Spleen (tissue), 11 donors: ENCODE results near the gene CDH10. TPM values are rescaled to one million over a fixed set of nuclear protein-coding genes. Genes with fewer than 3 reads are reported as not detected.

Source experiments
- DNase-seq: peaks from one replicate; pipeline ENCODE4 v3.0.0-alpha.2; 2020
- H3K27ac ChIP-seq, 8 donors: fragments of 200-600 bp; sonication (generic) in 7 of 8; 1 replicate in 4 of 8; 2 replicates in 4 of 8; pipeline versions ENCODE4 v1.5.0 to v1.8.0; 2016 to 2021; ENCODE audit warnings: inconsistent platforms in 4 of 8, mild to moderate bottlenecking in 4 of 8, moderate library complexity in 1 of 8
- H3K27me3 ChIP-seq, 7 donors: fragments of 200-600 bp; sonication (generic) in 6 of 7; replicated peaks in 1 of 7; 1 replicate in 4 of 7; 2 replicates in 3 of 7; pipeline versions ENCODE4 v1.5.0 to v1.8.0; 2016 to 2021; ENCODE audit warnings: inconsistent platforms in 3 of 7, mild to moderate bottlenecking in 1 of 7
- H3K36me3 ChIP-seq, 6 donors: fragments of 200-600 bp; sonication (generic) in 5 of 6; 1 replicate in 4 of 6; 2 replicates in 2 of 6; pipeline versions ENCODE4 v1.5.0 to v1.8.0; 2016 to 2021; ENCODE audit warnings: inconsistent platforms in 2 of 6
- H3K4me1 ChIP-seq, 6 donors: fragments of 200-600 bp; sonication (generic) in 5 of 6; 1 replicate in 3 of 6; 2 replicates in 3 of 6; pipeline versions ENCODE4 v1.5.0 to v1.8.0; 2016 to 2021; ENCODE audit warnings: inconsistent platforms in 3 of 6
- H3K4me3 ChIP-seq, 8 donors: fragments of 200-600 bp; sonication (generic) in 7 of 8; 1 replicate in 4 of 8; 2 replicates in 4 of 8; pipeline versions ENCODE4 v1.5.0 to v1.8.0; 2016 to 2021; ENCODE audit warnings: inconsistent platforms in 4 of 8, mild to moderate bottlenecking in 4 of 8, moderate library complexity in 2 of 8
- H3K9me3 ChIP-seq, 8 donors: fragments of 200-600 bp; sonication (generic) in 7 of 8; 1 replicate in 4 of 8; 2 replicates in 4 of 8; pipeline versions ENCODE4 v1.5.0 to v1.8.0; 2016 to 2021; ENCODE audit warnings: inconsistent platforms in 4 of 8
- POLR2A ChIP-seq, 3 donors: fragments of 450-650 bp; IDR thresholded peaks; one replicate each; pipeline ENCODE4 v1.5.1; 2017; ENCODE audit warnings: antibody characterized with exemption in 3 of 3, mild to moderate bottlenecking in 1 of 3
- POLR2AphosphoS5 ChIP-seq, 3 donors: sonication (generic); formaldehyde crosslinking; IDR thresholded peaks; one replicate each; pipeline ENCODE4 v1.5.1; 2017; ENCODE audit warnings: antibody characterized with exemption in 3 of 3
- WGBS, 5 donors: extraction: QIAGEN DNeasy Blood & Tissue Kit in 3 of 5; methylation state at CpG; one replicate each; pipeline versions ENCODE4 v1.1.5 to v1.1.7; 2013 to 2018; 5-methylcytosine and 5-hydroxymethylcytosine counted together
- intact Hi-C: fragments of 100-400 bp; cut with DNase I; formaldehyde crosslinking; loops from one replicate; pipeline ENCODE4 v1.15.0; 2023; ENCODE audit warnings: low total_unique reads
- polyA plus RNA-seq, 3 donors: library from polyadenylated mRNA; stranded (reverse); fragments of 200-250 nt; gene quantifications; one replicate each; pipeline ENCODE4 v1.2.1, GENCODE V29; 2013
- total RNA-seq, 7 donors: library from RNA; depleted of rRNA in 3 of 7; stranded (reverse); fragments of >200 nt in 3 of 7; fragmentation: NEBNext Ultra II Directional in 4 of 7; extraction: Animal tissue kit (Norgen Biotek cat#: 25700) in 4 of 7; gene quantifications; one replicate each; pipeline versions ENCODE4 v1.1.0 to v1.2.1, GENCODE V29; 2016 to 2021
- TF ChIP-seq, protein P1 (sequence below), 11 experiments: fragments of 200-600 bp in 7 of 11; fragments of 450-650 bp in 4 of 11; sonication (generic) in 4 of 11; IDR thresholded peaks in 8 of 11; conservative IDR thresholded peaks in 3 of 11; 1 replicate in 7 of 11; 2 replicates in 4 of 11; pipeline versions ENCODE4 v1.4.0 to v1.8.0; 2016 to 2021; ENCODE audit warnings: antibody characterized with exemption in 11 of 11, inconsistent platforms in 4 of 11, mild to moderate bottlenecking in 1 of 11
- donor health status: healthy with polysubstance abuse.
- donor health status: DM: no; HTN: no; CAD: no; lungs with moderate emphysema.
- donor health status: DM: no; HTN: no; CAD: no.
- donor health status: Bipolar disorder and iron deficiency.
- donor health status: healthy.
- donor health status: DM: no; HTN: no; CAD: no.
- donor health status: DM: yes; HTN: yes; CAD: no.

CDH10 gene
- total and polyA plus RNA-seq, 10 donors, result not detected

DNA sequence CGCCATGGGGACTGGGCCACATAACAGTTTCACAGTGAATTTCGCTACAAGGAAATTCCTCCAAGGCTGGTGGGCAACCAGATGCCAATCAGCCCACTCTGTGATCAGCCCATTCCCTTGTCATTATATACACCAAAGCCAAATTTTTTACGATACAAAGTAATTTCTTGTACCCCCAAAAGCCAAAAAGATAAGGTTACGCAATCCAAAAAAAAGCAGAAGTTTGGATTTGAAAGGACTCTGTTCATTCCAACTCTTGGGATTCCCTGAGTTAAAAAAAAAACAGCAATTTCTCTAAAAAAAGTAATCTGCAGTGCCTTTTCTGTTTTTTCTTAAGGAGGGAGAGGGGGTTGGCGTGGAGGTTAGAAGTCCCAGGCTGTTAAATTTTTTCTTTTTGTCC lies 166.8 kb downstream of the CDH10 start:
- WGBS, 5 donors, result 80 to 87% (median 85%) methylated on average over 5 of the region's 5 CpGs
- intact Hi-C loops, result no loop called here

DNA sequence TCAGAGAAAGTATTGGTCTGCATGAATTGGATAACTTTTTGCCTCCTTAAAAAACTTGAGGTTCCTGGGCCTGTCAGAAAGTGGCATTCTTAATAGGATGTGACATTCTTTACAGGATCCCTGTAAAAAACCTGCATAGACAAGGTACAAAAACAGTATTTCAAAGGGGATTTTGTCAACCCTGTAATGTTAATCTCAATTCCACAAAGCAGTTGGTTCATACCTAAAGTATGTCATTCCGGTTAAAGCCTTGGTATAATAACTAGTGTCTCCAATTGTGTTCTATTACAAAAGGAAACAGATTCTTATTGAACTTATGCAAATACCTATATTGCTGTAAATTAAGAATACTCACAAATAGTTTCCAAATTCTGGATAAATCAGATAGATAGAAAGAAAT lies 169.7 kb downstream of the CDH10 start:
- Histone ChIP-seq H3K9me3 (peaks cover 0 to 50% (median 23%) of the 10 kb centered on the region in 8 donors), H3K4me1 (no peaks in the 10 kb centered on the region), H3K27ac (no peak overlapping the region), H3K36me3 (no peaks in the 10 kb centered on the region), H3K4me3 (no peak overlapping the region), H3K27me3 (no peaks in the 10 kb centered on the region)
- TF ChIP-seq POLR2AphosphoS5 (IDR thresholded peaks at IDR 0.05), result no peak
- WGBS, 5 donors, result 75 to 95% (median 85%) methylated on average over 1 of the region's 1 CpG
- intact Hi-C loops, result no loop called here
- DNase-seq, result no peak

More for the DNA sequence above, 166.8 kb downstream of the CDH10 start:
- H3K27me3 ChIP-seq, result no peaks in the 10 kb centered on the region
- H3K9me3 ChIP-seq, result peaks cover 0 to 50% (median 23%) of the 10 kb centered on the region in 8 donors
- TF ChIP-seq, protein P1, sequence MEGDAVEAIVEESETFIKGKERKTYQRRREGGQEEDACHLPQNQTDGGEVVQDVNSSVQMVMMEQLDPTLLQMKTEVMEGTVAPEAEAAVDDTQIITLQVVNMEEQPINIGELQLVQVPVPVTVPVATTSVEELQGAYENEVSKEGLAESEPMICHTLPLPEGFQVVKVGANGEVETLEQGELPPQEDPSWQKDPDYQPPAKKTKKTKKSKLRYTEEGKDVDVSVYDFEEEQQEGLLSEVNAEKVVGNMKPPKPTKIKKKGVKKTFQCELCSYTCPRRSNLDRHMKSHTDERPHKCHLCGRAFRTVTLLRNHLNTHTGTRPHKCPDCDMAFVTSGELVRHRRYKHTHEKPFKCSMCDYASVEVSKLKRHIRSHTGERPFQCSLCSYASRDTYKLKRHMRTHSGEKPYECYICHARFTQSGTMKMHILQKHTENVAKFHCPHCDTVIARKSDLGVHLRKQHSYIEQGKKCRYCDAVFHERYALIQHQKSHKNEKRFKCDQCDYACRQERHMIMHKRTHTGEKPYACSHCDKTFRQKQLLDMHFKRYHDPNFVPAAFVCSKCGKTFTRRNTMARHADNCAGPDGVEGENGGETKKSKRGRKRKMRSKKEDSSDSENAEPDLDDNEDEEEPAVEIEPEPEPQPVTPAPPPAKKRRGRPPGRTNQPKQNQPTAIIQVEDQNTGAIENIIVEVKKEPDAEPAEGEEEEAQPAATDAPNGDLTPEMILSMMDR (IDR thresholded peaks at IDR 0.05 in 8 of 11, conservative IDR thresholded peaks at IDR 0.05 in 3 of 11), result no peak
- TF ChIP-seq POLR2A (IDR thresholded peaks at IDR 0.05), result no peak
- TF ChIP-seq POLR2AphosphoS5 (IDR thresholded peaks at IDR 0.05), result no peak
- no peak overlapping the region for H3K27ac ChIP-seq
- no peak overlapping the region for H3K4me3 ChIP-seq
- no peaks in the 10 kb centered on the region for H3K4me1 ChIP-seq
- no peaks in the 10 kb centered on the region for H3K36me3 ChIP-seq
- no peak for DNase-seq

DNA sequence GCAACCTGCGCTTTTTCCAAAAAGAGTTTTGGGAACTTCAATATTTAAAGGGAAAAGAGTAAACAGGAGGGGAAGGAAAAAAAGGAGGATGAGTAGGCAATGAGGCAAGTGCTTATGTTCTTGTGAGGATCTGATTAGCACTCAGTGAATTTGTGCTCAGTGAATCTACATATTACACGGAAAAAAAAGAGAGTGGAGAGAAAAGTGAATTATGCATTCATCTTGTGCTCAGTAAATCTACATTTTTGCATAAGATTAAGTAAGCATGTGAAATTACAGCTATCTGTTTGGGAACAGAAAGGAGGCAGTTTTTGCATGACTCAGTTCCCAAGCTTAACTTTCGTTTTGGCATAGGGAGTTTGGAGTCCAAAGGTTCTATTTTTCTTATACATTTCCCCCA lies 170.1 kb downstream of the CDH10 start:
- no peak overlapping the region for H3K4me3 ChIP-seq
- H3K9me3 ChIP-seq, result peaks cover 0 to 46% (median 23%) of the 10 kb centered on the region in 8 donors
- intact Hi-C loops, result no loop called here
- H3K4me1 ChIP-seq, result no peaks in the 10 kb centered on the region
- H3K27me3 ChIP-seq, result no peaks in the 10 kb centered on the region
- 76 to 88% (median 81%) methylated on average over 3 of the region's 3 CpGs for WGBS, 5 donors
- no peak for DNase-seq
- H3K27ac ChIP-seq, result no peak overlapping the region
- H3K36me3 ChIP-seq, result no peaks in the 10 kb centered on the region
- TF ChIP-seq POLR2A (IDR thresholded peaks at IDR 0.05) (no peak), POLR2AphosphoS5 (IDR thresholded peaks at IDR 0.05) (no peak)
- TF ChIP-seq, protein P1 (IDR thresholded peaks at IDR 0.05 in 8 of 11, conservative IDR thresholded peaks at IDR 0.05 in 3 of 11), result no peak

GRCh38 chr5:24472518-24472917 lies 172.3 kb downstream of the CDH10 start:
- no peak overlapping the region for H3K27ac ChIP-seq
- intact Hi-C loops, result no loop called here
- DNase-seq, result no peak
- TF ChIP-seq, protein P1 (IDR thresholded peaks at IDR 0.05 in 8 of 11, conservative IDR thresholded peaks at IDR 0.05 in 3 of 11), result no peak
- TF ChIP-seq POLR2A (IDR thresholded peaks at IDR 0.05), result no peak
- TF ChIP-seq POLR2AphosphoS5 (IDR thresholded peaks at IDR 0.05), result no peak
- peaks cover 0 to 34% (median 23%) of the 10 kb centered on the region in 8 donors for H3K9me3 ChIP-seq
- no peak overlapping the region for H3K4me3 ChIP-seq
- no peaks in the 10 kb centered on the region for H3K4me1 ChIP-seq
- H3K27me3 ChIP-seq, result no peaks in the 10 kb centered on the region
- no peaks in the 10 kb centered on the region for H3K36me3 ChIP-seq

GRCh38 chr5:24444414-24444813 lies 200.4 kb downstream of the CDH10 start:
- H3K27ac ChIP-seq, result no peak overlapping the region
- WGBS, 5 donors, result 70 to 90% (median 74%) methylated on average over 2 of the region's 2 CpGs
- H3K4me1 ChIP-seq, result no peaks in the 10 kb centered on the region
- H3K9me3 ChIP-seq, result no peaks in the 10 kb centered on the region
- DNase-seq, result no peak
- H3K27me3 ChIP-seq, result no peaks in the 10 kb centered on the region
- intact Hi-C loops, result no loop called here
- no peak overlapping the region for H3K4me3 ChIP-seq
- no peaks in the 10 kb centered on the region for H3K36me3 ChIP-seq
- TF ChIP-seq POLR2A (IDR thresholded peaks at IDR 0.05) (no peak), POLR2AphosphoS5 (IDR thresholded peaks at IDR 0.05) (no peak)
- TF ChIP-seq, protein P1 (IDR thresholded peaks at IDR 0.05 in 8 of 11, conservative IDR thresholded peaks at IDR 0.05 in 3 of 11), result no peak
